Uterus (tissue), 2 donors: Measurements from ENCODE around the gene LRRC53.

ENCODE experiments used
- CTCF ChIP-seq, 4 experiments: fragments of 200-600 bp in 2 of 4; fragments of 450-650 bp in 2 of 4; sonication (generic) in 2 of 4; IDR thresholded peaks; one replicate each; pipeline ENCODE4 v1.5.1; 2016 to 2019; ENCODE audit warnings: antibody characterized with exemption in 4 of 4, mild to moderate bottlenecking in 2 of 4, moderate library complexity in 1 of 4
- POLR2A ChIP-seq, 2 donors: fragments of 450-650 bp; IDR thresholded peaks; one replicate each; pipeline ENCODE4 v1.6.1; 2016; ENCODE audit warnings: antibody characterized with exemption in 2 of 2, mild to moderate bottlenecking in 1 of 2, moderate library complexity in 1 of 2

- TF ChIP-seq CTCF (IDR thresholded peaks at IDR 0.05) (no peak), POLR2A (IDR thresholded peaks at IDR 0.05) (no peak)
These were observed 44.5 kb downstream of the LRRC53 start for GRCh38 chr1:74467786-74468377.
